Activated gamma-delta T cell (primary cell): Measurements from ENCODE around the gene ERAL1.
"Not testable (repeated sequence)": the region's sequence is repeated elsewhere in the genome, so short reads cannot be mapped to it uniquely, and the experiment has no call there.

Source experiments
- DNase-seq: peaks from one replicate; lab custom pipeline; 2025; lab: John Stamatoyannopoulos, UW
- total RNA-seq, 2 donors: gene quantifications; one replicate each; lab custom pipeline; 2026; lab: John Stamatoyannopoulos, UW

Gene ERAL1
- total RNA-seq, result 15.7 to 17.6 reads per million in 2 donors

GRCh38 chr17:28854457-28855335 is at the start of gene ERAL1:
ERAL1 (plus strand) TSS chr17:28855016; CDS start chr17:28855035, 19 bp downstream.
- peak; percentile 57 for DNase-seq

DNA sequence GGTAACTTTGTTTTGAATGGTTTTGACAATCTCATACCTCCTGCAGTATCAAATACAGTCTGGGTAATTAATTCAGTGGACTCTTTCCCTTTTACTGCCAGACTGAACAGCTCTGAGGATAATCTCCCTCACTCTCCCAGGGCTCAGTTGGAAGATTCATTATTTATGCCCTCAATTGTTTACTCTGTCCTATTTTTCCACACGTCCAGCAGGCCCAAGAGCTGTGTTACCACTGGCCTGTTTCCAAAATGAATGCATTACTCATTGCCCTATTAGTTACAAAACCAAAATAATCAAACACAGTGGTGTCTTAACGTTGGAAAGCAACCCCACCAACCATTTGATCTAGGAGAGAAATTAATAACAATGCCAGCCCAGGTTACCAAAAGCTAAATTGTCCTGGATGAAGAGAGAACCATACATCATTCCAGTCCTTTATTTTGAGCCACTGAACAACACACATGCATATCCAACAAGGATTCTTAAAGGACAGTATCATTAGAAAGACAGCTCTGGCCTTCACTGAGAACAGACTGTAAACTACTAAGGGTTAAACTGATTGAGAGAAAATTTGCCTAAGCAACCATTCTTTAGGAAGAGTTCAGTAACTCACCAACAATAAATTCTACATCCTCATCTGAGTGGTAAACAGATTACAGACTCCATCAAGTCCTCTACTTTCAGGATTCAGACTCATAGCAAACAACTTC is 46.7 kb upstream of the ERAL1 start:
- DNase-seq, result no peak

GRCh38 chr17:28810437-28810836 is 44.4 kb upstream of the ERAL1 start:
- DNase-seq, result no peak

- DNase-seq, result no peak
These were observed 43.1 kb upstream of the ERAL1 start for GRCh38 chr17:28811651-28812090.

GRCh38 chr17:28812091-28812747 is 42.6 kb upstream of the ERAL1 start:
- DNase-seq, result peak; percentile 95

DNA sequence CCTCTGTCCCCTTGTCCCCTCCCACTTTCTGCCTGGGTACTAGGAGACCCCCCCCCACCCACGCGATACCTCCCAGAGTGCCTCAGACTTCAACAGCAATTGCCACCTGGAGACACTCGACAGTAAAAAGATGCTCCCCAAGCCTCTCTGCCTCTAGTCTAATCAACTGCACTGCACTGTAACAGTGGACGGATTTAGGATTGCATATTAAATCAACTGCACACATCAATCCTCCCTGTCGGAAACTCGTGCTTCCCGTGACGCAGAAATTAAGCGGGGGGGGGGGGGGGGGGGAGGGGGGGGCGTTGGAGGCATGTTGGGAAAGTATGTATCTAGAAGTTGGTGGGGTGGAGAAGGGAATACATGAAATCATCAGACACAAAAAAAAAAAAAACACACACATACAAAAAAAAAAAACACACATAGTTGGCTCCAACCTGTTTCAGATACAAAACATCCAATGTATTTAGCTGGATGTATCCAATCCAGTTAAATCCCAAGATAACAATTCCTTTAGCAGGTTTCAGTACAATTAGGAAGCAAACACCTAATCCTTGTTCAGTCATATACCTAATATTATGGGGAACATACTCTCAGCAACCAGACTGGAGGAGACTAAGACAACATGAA is 42.0 kb upstream of the ERAL1 start:
- DNase-seq, result no peak

DNA sequence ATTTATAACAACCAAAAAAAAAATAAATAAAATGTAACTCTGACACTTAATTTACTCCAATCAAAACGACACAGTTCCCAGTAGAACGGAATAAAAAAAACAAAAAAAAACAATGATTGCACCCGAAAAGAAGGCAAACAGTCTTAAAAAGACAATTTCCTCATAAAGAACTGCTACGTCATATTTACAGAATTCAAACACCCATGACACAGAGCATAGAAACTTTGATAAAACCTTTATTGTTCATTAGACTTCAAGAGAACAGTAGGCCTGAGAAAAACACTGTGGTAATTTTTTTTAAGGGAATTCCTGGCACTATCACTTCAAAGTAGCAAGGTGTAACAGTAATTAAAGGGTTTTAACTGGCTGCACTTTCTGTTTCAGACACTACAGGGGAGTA is 38.3 kb upstream of the ERAL1 start:
- DNase-seq, result no peak

DNA sequence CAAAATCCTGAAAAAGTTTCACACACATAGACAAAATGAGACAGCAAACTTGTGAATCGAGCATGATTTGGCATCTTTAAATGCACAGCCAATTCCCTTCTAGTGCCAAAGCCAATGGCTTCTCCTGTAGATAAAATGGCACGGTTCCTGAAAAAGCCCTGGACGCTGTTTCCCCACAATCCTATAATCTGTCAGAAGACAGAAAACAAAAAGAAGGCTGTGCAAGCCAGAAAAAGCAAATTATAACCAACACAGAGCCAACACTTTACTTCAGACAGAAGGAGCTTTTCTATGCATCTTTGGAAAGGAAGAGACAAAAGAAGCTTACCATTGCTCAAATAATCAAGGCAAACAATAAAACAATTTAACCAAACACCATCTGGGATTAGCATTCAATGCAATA is 36.0 kb upstream of the ERAL1 start:
- DNase-seq, result no peak

GRCh38 chr17:28819582-28819981 is 35.2 kb upstream of the ERAL1 start:
- no peak for DNase-seq

- DNase-seq, result no peak
These were observed 27.1 kb upstream of the ERAL1 start for GRCh38 chr17:28827672-28828071.

GRCh38 chr17:28828294-28829040 is 26.3 kb upstream of the ERAL1 start:
- DNase-seq, result no peak

DNA sequence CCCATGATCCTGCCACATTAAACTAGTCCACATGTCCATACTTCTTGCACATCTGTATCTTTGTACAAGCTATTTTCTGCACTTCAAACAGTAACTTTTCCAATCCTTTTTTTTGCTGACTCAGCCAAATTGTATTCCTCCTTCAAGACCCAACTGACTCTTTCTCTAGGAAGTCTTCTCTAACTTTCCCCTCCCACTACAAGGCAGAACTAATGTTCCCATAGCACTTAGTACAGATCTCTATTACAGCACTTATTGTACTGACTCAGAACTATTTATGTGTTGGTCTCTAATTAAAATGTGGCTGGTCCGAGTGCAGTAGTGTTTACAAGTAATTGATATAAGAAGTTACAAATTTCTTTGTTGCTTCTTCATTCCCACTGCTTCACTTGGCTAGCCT is 20.4 kb upstream of the ERAL1 start:
- DNase-seq, result no peak

GRCh38 chr17:28836541-28836940 is 18.3 kb upstream of the ERAL1 start:
- not testable (repeated sequence) for DNase-seq

GRCh38 chr17:28839221-28839620 is 15.6 kb upstream of the ERAL1 start:
- DNase-seq, result no peak

- DNase-seq, result no peak
These were observed 12.9 kb upstream of the ERAL1 start for GRCh38 chr17:28841901-28842281.

GRCh38 chr17:28842282-28843012 is 12.4 kb upstream of the ERAL1 start, which contains the start of gene FAM222B:
FAM222B (minus strand) TSS chr17:28842790; CDS start chr17:28766667, 76,123 bp downstream.
- peak; percentile 84 for DNase-seq

DNA sequence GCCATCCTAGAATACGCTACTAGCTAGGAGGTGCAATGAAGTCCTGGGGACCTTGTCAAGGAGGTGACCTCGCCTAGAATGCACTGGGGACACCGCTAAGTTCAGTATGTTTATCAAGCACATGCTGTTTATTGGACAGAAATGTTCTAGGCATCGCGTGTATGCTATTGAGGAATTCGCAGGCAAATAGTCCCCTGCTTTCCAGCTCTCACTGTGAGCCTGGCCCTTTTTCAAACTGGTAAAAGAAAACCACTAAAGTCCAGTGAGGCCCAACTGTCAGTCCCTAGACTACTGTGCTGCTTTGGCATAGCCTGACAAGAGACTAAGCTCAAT is 11.0 kb upstream of the ERAL1 start:
- no peak for DNase-seq

- DNase-seq, result no peak
These were observed 8.6 kb upstream of the ERAL1 start for GRCh38 chr17:28846231-28846630.

- not testable (repeated sequence) for DNase-seq
These were observed 8.1 kb upstream of the ERAL1 start for GRCh38 chr17:28846699-28847098.

GRCh38 chr17:28848667-28849066 is 6.1 kb upstream of the ERAL1 start:
- DNase-seq, result not testable (repeated sequence)

DNA sequence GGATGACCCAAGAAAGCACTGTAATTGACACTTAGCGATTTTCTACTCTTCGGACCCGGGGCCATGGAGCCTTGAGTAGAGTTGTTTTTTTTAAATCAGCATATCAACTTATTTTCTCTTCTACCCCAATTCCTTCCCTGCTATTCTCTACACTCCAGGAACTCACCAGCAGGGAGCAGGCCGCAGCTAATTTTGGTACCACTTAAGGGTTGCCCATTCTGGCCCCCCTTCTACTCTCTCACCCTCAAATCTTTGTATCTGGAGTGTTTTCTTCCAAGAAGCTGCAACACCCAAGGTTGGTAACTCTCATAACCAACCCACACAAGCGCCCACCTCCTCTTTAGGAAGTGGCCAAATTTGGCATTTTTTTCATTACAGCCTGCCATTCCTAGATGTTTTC is 5.5 kb upstream of the ERAL1 start:
- DNase-seq, result no peak
